HG02588 (cell line): ENCODE measurements around the gene RPL29.

ENCODE experiments used
- ATAC-seq: cut with Tn5 transposase; IDR thresholded peaks from one replicate; pipeline ENCODE4 v1.9.1; 2021; ENCODE audit warnings: mild to moderate bottlenecking, moderate library complexity; ENCODE audit not compliant: unreplicated experiment

The RPL29 gene

DNA sequence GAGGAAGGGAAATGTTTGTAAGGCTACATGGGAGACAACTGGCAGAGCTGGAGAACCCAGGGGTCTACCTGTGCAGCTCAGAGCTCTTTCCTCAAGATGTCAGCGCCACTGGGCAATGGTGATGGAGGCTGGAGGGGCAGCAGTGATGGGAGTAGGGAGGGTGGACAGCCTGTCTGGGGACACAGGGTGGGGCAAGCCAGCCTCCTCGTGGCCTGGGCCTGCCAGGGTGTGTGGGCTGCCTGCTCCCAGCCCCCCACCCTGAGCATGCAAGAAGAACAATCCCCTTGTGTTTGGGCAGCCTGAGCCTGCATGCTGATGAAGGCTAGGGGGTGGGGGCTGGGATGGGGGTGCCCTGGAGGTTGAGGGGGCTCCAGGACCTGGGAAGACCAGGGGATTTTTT, 29.7 kb downstream of the RPL29 start:
- no peak for ATAC-seq

DNA sequence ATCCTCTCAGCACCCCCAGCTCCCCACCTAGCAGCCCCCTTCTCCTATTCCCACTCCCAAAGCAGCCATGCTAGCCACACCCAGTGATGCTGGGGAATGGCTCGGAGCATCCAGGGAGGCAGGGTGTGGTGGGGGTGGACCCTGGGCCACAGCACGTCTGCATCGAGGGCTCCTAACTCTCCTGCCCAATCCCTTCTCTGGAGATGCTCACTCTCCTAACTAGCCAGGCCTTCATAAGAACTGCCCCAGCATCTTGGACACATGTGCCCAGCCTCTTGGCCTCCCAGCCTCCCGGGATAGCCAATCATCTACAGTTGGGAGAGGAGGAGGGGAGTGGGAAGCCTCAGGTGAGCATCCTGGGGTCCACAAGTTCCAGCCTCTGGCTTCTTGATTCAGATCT, 31.2 kb downstream of the RPL29 start:
- no peak for ATAC-seq

DNA sequence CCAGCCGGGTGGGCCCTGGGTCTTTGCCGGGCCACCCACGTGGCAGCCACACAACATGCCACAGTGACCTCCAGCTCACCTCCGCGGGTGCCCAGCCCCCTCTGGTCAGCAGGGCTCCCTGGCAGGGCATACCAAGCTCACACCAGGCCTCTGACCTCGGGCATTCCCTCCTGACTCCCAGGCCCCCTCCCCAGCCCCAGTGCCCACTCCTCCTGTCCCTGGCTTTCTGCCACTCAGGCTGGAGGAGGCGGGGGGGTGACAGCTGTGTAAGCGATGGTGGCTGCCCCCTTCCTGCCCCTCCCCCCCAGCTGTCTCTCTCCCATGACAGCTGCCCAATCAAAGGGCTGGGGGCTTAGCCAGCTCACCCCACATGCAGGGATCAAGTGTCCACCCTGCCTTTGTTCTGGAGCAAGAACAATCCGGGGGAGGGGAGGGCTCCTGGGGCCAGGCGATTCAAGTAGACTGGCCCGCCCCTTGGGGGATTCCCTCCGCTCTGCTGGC, 31.7 kb downstream of the RPL29 start:
- no peak for ATAC-seq

DNA sequence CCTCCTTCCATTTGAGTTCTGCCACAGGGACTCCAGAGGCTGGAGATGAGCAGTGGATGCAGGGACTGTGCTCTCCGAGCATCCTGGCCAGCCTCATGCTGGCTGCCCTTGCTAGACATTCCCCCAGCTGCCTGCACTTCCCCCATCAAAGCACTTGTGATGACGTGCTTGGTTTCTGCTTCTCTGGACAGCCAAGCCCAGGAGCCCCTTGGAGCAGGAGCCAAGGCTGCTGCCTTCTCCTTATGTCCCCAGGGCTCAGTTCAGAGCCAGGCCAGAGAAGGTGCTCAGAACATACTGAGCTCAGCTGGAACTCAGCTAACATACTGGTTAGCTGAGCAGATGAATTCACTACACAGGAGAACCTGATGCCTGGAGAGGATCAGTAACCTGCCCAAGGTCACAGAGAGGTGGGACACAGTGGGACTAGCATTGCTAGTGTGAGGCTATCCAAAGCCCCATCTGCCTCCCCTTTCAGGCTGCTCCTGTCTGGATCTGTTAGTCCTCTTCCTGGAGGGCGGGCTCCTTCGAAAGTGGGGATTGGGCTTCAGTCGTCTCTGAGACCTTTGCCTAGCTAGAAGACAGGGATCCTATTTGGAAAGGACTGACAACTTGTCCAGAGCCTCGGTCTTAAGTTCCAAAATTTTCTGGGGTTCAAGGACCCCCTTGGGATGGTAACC, 32.7 kb downstream of the RPL29 start:
- ATAC-seq: no peak

DNA sequence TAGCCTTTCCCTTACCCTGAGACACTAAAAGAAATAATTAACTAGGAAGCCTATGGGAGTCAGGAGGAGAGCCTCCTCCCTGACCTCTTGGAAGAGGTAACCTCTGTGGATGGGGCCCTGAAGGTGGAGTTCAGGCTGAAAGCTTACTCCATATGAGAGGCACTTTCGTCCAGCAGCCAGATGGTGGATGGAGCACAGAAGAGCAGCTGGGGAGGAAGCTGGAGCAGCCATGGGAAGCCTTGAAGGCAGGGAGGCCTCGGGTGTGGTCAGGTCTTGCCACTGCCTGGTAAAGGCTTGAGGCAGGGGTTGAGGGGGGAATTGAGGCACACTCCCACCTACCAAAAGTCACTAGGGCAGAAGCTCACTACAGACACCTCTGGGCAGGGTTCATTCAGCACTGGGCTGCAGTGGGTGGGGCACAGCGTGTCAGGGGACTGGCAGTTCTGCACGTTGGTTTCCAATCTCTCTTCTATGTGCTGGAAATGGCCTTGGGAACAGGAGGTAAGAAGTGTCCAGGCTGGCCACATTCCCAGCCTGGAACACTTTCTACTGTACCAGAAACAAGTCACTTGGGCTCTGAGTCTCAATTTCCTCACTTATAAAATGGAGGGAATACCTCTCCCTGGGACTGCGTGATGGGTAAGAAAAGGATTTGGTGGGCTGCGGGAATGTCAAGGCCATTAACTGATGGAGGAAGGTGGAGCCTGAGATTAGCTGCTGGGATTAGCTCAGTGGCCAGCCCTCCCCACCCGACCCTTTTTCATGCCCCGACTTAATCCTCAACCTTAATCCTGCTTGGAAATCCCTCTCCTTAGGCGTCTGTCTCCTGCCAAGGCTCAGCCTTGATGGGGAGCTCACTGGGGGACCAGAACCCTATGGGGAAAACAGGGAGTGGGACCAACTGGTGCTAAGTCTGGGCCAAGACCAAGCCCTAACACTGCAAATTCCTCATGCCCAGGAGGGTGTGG, 33.8 kb downstream of the RPL29 start:
- ATAC-seq: no peak

DNA sequence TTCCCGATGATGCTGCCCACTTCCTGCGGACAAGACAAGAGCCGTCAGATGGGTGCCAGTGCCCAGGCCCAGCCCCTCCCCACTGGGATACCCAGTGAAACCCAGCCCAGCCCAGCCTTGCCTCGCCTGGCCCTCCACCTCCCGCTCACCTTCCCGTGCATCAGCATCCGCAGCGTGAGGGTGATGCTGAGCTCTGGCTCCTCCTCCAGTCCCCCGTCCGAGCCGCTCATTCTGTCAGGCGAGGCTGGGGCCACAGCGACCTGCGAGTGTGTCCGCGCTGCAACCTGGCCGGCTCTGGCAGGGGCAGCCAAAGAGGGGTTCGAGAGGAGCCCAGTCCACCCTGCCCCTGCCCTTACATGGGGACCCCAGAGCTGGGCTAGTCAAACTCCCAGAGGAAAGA, 34.7 kb downstream of the RPL29 start:
- no peak for ATAC-seq

DNA sequence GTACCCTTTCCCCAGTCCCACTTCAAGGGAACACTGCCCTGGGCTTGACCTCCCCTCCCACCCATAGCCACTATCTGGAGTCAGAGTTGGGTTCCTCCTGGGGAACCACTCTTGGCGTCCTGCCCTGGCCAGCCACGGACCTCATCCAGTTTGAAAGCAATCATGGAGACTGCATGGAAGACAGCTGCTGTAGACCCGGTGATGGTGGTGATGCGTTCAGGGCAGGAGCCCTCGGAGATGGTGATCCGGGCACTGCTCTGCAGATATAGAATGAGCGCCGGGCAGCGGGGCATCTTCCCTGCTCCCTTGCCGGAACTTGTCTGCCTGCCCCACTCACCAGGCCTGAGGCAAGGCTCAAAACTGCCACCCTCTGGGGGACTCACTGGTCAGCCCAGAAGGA, 35.3 kb downstream of the RPL29 start:
- no peak for ATAC-seq

DNA sequence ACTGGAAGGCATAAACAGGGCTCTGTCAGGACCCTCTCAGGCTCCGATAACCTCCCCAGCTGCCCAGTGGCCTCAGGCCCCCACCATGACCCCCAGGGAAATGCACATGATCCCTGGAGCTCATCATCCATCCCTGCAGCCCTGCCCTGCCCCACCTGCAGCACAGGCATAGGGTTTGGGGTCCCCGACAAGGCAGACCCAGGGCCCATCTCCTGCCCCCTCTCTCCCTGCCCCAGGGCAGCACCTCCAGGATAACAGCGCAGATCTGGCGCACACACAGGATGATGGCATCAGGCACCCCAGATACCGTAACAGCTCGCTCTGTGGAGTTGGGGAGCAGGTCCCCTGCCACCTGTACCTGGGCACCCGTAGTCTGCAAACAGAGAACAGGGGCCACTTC, 36.0 kb downstream of the RPL29 start:
- no peak for ATAC-seq

DNA sequence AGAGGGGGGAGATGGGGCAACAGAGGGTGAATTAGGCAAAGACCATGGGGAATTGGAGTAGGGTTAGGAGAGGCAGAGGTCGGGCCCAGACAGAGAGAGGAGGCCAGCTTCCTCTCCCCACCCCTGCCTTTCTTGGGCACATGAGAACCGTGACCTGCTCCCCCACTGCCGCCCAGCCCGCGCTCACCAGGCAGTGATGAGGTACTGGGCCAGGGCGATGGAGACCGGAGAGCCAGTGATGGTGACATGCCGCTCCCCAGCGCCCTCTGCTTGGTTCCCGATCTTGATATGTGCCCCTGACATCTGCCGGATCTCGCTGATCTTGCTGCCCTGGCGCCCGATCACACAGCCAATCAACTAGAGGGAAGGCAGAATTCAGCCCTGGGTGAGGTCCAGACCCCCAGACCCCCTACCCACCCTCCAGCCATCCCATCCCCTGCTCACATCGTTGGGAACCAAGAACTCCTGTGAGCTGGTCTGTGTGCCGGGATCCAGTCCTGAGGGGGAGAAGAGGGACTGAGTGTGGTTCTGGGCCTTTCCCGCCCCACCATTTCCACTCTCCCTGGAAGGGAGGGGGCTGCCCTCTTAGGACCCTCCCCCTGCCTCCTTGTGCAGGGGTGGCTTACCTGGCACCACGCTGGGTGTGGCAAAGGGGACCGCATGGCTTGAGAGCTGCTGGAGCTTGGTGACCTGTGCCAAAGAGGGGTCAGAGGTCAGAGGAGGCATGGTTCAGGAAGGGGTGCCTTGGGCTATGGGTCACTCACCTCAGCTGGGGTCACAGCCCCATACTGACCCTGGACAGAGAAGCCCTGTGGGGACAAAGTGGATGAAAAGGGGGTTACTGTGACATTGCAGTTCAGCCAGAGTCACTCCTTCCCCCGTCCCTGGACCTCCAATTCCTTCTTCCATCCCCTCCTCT, 36.8 kb downstream of the RPL29 start:
- ATAC-seq: no peak

DNA sequence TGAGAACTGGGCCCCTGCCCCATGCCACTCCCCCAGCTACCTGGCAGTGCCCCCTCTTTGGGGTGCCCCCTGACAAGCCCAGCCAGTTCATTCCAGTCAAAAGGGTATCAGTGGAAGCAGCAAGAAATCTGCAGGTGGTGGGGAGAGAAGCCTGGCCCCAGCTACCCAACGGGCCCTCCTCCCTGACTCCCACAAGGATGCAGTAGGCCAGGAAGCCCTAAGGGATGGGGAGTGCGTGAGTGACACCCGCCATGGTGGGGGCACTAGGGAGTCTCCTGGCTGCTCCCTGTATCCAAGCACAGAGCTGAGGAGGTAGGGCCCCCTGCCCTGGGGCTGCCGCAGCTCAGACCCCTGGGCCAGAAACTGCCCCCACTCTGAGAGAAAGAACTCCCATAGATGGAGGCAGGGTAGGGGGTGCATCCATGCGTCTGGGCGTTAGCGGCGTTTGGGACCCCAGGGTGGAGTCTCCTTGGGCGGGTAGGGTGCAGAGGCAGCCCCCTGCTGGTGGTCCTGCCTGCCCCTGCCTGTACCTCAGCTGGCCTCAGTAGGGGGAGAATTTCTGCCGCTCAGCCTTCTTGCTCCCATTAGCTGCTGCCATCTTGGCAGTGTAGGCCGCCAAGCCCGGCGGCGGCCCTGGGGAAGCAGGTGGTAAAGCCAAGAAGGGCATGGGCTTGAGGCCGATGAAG, 38.0 kb downstream of the RPL29 start:
- ATAC-seq: no peak

DNA sequence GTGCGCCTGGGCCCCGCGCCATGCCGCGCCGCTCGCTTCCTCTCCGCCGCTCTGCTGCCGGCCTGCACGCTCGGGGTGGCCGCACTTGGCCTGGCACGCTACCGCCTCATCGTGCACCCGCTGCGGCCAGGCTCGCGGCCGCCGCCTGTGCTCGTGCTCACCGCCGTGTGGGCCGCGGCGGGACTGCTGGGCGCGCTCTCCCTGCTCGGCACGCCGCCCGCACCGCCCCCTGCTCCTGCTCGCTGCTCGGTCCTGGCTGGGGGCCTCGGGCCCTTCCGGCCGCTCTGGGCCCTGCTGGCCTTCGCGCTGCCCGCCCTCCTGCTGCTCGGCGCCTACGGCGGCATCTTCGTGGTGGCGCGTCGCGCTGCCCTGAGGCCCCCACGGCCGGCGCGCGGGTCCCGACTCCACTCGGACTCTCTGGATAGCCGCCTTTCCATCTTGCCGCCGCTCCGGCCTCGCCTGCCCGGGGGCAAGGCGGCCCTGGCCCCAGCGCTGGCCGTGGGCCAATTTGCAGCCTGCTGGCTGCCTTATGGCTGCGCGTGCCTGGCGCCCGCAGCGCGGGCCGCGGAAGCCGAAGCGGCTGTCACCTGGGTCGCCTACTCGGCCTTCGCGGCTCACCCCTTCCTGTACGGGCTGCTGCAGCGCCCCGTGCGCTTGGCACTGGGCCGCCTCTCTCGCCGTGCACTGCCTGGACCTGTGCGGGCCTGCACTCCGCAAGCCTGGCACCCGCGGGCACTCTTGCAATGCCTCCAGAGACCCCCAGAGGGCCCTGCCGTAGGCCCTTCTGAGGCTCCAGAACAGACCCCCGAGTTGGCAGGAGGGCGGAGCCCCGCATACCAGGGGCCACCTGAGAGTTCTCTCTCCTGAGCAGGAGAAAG, 39.6 kb downstream of the RPL29 start:
- no peak for ATAC-seq

DNA sequence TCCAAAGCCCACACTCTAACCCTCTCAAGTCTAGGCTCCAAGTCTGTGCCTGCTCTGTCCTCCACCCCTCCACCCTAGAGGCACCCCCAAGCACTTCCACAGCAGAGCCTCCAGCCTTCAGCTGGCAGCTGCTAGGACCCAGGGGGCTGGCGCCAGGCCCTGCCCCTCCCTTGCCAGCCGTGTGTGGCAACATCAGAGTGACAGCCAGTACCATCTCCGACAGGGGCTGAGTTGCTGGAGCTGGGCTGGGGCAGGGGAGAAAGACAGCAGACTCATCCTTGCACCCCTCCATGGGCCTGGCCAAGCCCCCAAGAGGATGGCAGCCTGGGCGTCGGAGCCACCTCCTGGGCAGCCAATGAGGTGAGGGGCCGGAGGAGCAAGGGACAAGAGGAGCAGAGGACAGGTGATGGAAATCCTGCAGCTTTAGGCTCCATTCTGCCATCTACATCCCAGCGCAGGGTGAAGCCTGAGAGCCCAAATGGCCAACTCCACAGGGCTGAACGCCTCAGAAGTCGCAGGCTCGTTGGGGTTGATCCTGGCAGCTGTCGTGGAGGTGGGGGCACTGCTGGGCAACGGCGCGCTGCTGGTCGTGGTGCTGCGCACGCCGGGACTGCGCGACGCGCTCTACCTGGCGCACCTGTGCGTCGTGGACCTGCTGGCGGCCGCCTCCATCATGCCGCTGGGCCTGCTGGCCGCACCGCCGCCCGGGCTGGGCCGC, 40.4 kb downstream of the RPL29 start, which contains the start of gene GPR62:
TSS of gene GPR62 (plus strand) at position 207 of the 718 bp plus-strand sequence. CDS start at position 479, 272 bp downstream.
- no peak for ATAC-seq

DNA sequence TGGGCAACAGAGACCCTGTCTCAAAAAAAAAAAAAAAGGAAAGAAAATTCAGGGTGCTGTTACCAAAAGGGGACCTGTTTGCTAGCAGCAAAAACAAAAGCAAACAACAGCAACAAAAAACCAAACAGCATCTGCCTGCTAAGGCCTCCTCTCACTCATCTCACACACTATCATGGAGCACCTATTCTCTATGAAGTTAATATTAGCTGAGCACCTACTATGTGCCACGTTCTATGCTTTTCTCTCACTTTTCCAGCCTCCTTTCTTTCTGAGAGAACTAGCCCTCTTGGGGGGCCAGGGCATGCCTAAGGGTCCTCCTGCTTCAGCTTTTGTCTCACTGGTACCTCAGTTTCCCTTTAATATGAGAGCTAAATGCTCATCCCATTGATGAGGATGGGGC, 41.0 kb downstream of the RPL29 start:
- no peak for ATAC-seq

DNA sequence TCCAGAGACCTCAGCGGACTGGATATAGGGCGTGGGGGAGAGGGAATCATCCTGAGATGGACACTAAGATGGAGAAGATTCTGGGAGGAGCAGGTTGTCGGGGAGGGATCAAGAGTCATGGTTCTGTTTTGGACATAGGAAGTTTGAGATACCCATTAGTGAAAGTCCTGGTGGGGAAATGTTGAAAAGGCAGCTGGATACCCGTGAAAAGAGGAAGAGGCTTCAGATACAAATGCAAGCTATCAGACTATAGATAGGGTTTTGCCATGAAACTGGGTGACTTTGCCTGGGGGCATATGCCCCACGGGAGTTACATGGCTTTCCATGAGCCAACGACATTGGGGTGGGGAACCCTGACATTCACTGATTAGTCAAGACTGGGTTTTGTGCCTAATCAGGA, 41.6 kb downstream of the RPL29 start:
- ATAC-seq: no peak

DNA sequence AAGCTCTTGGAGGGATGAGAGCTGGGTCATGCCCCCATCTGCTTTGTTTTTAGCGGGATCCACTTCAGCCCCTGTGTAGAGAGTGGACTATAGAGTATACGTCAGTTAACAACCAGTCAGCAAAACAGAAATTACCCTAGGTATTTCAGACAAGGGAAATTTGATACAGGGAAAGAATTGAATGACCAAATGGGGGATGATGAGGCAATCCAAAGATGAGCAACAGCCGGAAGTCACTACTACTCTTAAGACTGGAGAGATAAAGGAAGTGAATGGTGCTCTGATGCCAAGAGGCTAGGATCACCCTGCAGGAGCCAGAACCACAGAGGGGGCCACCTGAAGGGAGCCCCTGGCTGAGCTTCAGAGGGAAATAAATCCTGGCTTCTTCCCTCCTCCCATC, 42.2 kb downstream of the RPL29 start:
- no peak for ATAC-seq

DNA sequence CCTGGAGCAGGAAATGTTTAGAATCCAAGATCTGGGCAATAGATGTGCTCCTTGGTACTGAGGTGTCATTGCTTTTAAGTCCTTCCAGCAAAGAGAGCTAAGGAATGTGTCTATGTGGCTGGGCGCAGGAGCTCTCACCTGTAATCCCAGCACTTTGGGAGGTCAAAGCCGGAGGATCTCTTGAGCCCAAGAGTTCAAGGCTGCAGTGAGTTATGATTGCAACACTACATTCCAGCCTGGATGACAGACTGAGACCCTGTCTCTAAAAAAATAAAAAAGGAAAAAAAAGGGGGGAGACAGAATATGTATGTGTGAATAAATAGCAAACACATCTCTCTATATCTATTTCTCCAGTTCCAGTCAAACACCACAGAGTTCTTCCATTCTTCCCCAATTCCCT, 44.8 kb downstream of the RPL29 start:
- ATAC-seq: no peak

DNA sequence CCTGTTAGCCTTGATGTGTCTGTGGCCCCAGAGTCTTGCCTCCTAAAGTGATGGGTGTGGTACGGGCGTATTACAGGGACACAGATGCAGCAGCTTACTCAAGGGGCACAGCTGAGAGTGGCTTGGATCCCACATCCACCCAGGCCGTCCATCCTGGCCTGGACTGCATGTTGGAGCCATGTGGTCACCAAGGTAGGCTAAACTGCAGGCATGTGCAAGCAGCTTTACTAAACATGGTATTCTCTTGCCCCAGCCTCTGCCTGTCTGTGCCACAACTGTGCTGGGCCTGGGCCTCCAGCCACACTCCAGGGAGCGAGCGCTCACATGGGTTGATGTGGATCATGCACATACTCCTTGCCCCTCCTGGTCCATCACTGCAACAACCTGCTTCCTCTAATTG, 46.6 kb downstream of the RPL29 start:
- no peak for ATAC-seq

DNA sequence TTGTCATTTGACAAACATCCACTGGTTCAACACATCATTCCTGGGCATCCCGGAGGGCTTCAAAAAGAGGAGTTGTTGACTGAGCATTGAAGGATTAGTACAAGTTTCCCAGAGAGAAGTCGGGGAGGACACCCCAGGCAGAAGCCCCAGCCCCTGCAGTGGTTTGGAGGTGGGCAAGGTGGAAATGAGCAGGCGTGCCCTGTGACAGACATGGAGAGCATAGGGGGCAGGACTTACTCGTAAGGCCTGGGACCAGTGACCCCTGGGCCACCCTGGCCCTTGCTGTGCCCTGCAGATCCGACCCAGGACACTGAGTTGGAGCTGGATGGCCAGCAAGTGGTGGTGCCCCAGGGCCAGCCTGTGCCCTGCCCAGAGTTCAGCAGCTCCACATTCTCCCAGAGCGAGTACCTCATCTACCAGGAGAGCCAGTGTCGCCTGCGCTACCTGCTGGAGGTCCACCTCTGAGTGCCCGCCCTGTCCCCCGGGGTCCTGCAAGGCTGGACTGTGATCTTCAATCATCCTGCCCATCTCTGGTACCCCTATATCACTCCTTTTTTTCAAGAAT, 47.6 kb downstream of the RPL29 start:
- no peak for ATAC-seq
